HepG2 (cell line): ENCODE measurements around the gene AHSG. TPM values are rescaled to one million over a fixed set of nuclear protein-coding genes. Genes with fewer than 3 reads are reported as not detected.
A peak's percentile ranks its signal among the peaks of the same experiment; 100 is the strongest.

Experiments
- ATF2 ChIP-seq: sonication (generic); formaldehyde crosslinking; IDR thresholded peaks from 2 replicates; pipeline ENCODE4 v1.4.0; 2020; ENCODE audit warnings: missing genetic modification reagents
- ATF7 ChIP-seq, 2 experiments: fragments of 450-650 bp in 1 of 2; sonication (generic) in 1 of 2; formaldehyde crosslinking in 1 of 2; IDR thresholded peaks; 2 replicates each; pipeline versions ENCODE4 v1.4.0 to v1.6.1; 2016 to 2020; ENCODE audit warnings: antibody characterized with exemption in 1 of 2, mild to moderate bottlenecking in 1 of 2, missing genetic modification reagents in 1 of 2
- E2F5 ChIP-seq: sonication (generic); formaldehyde crosslinking; conservative IDR thresholded peaks from 2 replicates; pipeline ENCODE4 v1.4.0; 2020; ENCODE audit warnings: missing genetic modification reagents
- ELF1 ChIP-seq: sonication (generic); formaldehyde crosslinking; IDR thresholded peaks from 2 replicates; pipeline ENCODE4 v1.4.0; 2020; ENCODE audit warnings: missing genetic modification reagents
- EP300 ChIP-seq, 3 experiments: sonication (generic) in 1 of 3; formaldehyde crosslinking in 1 of 3; IDR thresholded peaks; 2 replicates each; pipeline versions ENCODE4 v1.5.1 to v1.6.1; 2011 to 2020; ENCODE audit warnings: low read depth in 2 of 3, low read length in 2 of 3, borderline replicate concordance in 1 of 3, improper control_type of control experiment in 1 of 3, mild to moderate bottlenecking in 1 of 3, missing genetic modification reagents in 1 of 3, moderate library complexity in 1 of 3
- FOXA1 ChIP-seq, 2 experiments: fragments of 450-650 bp in 1 of 2; sonication (generic) in 1 of 2; formaldehyde crosslinking in 1 of 2; IDR thresholded peaks; 2 replicates each; pipeline versions ENCODE4 v1.4.0 to v1.6.1; 2016 to 2020; ENCODE audit warnings: missing genetic modification reagents in 1 of 2
- FOXJ3 ChIP-seq: sonication (generic); formaldehyde crosslinking; IDR thresholded peaks from 2 replicates; pipeline ENCODE4 v1.4.0; 2020; ENCODE audit warnings: missing genetic modification reagents, mild to moderate bottlenecking, borderline replicate concordance
- HNRNPH1 ChIP-seq: fragments of 200-400 bp; formaldehyde crosslinking; optimal IDR thresholded peaks from 2 replicates; pipeline ENCODE3; 2017; ENCODE audit warnings: mild to moderate bottlenecking, low read depth, low read length
- HOXA7 ChIP-seq: sonication (generic); formaldehyde crosslinking; IDR thresholded peaks from 2 replicates; pipeline ENCODE4 v1.8.1; 2022; ENCODE audit warnings: mild to moderate bottlenecking, missing genetic modification reagents, moderate library complexity
- KLF6 ChIP-seq: IDR thresholded peaks from 2 replicates; pipeline ENCODE4 v1.8.0; 2016; ENCODE audit warnings: missing biosample characterization, missing genetic modification reagents
- LCORL ChIP-seq, 2 experiments: fragments of 450-650 bp in 1 of 2; sonication (generic) in 1 of 2; formaldehyde crosslinking in 1 of 2; IDR thresholded peaks; 2 replicates each; pipeline versions ENCODE4 v1.5.0 to v1.6.1; 2017 to 2020; ENCODE audit warnings: antibody characterized with exemption in 1 of 2, missing genetic modification reagents in 1 of 2
- MIER2 ChIP-seq: IDR thresholded peaks from 2 replicates; pipeline ENCODE4 v1.6.1; 2016; ENCODE audit warnings: missing biosample characterization, missing genetic modification reagents
- NR1H2 ChIP-seq: sonication (generic); formaldehyde crosslinking; IDR thresholded peaks from 2 replicates; pipeline ENCODE4 v1.8.1; 2022; ENCODE audit warnings: low read depth, missing genetic modification reagents, borderline replicate concordance
- PHF21A ChIP-seq: sonication (generic); formaldehyde crosslinking; IDR thresholded peaks from 2 replicates; pipeline ENCODE4 v1.5.0; 2020; ENCODE audit warnings: mild to moderate bottlenecking, missing genetic modification reagents
- RARA ChIP-seq: IDR thresholded peaks from 2 replicates; pipeline ENCODE4 v1.6.1; 2016; ENCODE audit warnings: missing genetic modification reagents, missing compliant biosample characterization
- SATB2 ChIP-seq: sonication (generic); formaldehyde crosslinking; IDR thresholded peaks from 2 replicates; pipeline ENCODE4 v1.5.0; 2020; ENCODE audit warnings: missing genetic modification reagents
- SIX4 ChIP-seq: sonication (generic); formaldehyde crosslinking; IDR thresholded peaks from 2 replicates; pipeline ENCODE4 v1.4.0; 2020; ENCODE audit warnings: missing genetic modification reagents
- U2AF1 ChIP-seq: fragments of 200-400 bp; formaldehyde crosslinking; optimal IDR thresholded peaks from 2 replicates; pipeline ENCODE3; 2017; ENCODE audit warnings: mild to moderate bottlenecking, low read depth, low read length
- ZNF30 ChIP-seq: sonication (generic); formaldehyde crosslinking; IDR thresholded peaks from 2 replicates; pipeline ENCODE4 v1.5.0; 2020; ENCODE audit warnings: mild to moderate bottlenecking, missing genetic modification reagents
- ZNF563 ChIP-seq: sonication (generic); formaldehyde crosslinking; IDR thresholded peaks from 2 replicates; pipeline ENCODE4 v1.8.0; 2022; ENCODE audit warnings: mild to moderate bottlenecking, moderate library complexity, missing genetic modification reagents
- ZNF616 ChIP-seq: sonication (generic); formaldehyde crosslinking; IDR thresholded peaks from 2 replicates; pipeline ENCODE4 v1.5.0; 2020; ENCODE audit warnings: low read depth, mild to moderate bottlenecking, missing genetic modification reagents
- ZNF619 ChIP-seq: sonication (generic); formaldehyde crosslinking; IDR thresholded peaks from 2 replicates; pipeline ENCODE4 v1.4.0; 2020; ENCODE audit warnings: mild to moderate bottlenecking, missing genetic modification reagents
- ZNF644 ChIP-seq: IDR thresholded peaks from 2 replicates; pipeline ENCODE4 v1.6.1; 2016; ENCODE audit warnings: low read depth
- ZNF780A ChIP-seq: sonication (generic); formaldehyde crosslinking; IDR thresholded peaks from 2 replicates; pipeline ENCODE4 v1.8.0; 2022; ENCODE audit warnings: mild to moderate bottlenecking, missing genetic modification reagents, moderate library complexity
- polyA plus RNA-seq, 8 experiments: library from polyadenylated mRNA; depleted of rRNA in 3 of 8; stranded (reverse) in 7 of 8; unstranded in 1 of 8; fragments of >200 nt; fragmentation: Illumina TruSeq in 4 of 8; extraction: Trizol in 4 of 8; gene quantifications; 2 replicates each; pipeline versions ENCODE4 v1.2.1 to v1.2.3, GENCODE V29; 2011 to 2016; ENCODE audit warnings: low read depth in 4 of 8, missing spikeins in 1 of 8, mixed read lengths in 1 of 8; ENCODE audit not compliant: insufficient read depth in 1 of 8
- total RNA-seq, 5 experiments: library from RNA; depleted of rRNA; stranded (reverse); fragments of >200 nt; fragmentation: Illumina TruSeq; extraction: Trizol; gene quantifications; 2 replicates each; pipeline ENCODE4 v1.2.3, GENCODE V29; 2016; ENCODE audit warnings: low read depth in 1 of 5

The AHSG gene
- total and polyA plus RNA-seq, 2 of the 13 experiments (the other 11 are each of a cell fraction or from before 2014, with no cell fraction given), result 2,043 to 19,152 TPM

GRCh38 chr3:186612721-186613636, at the start of gene AHSG (continued):
- 0 out of 2 replicates have a peak, but pooled peaks have one; percentile 32 for TF ChIP-seq ZNF619
- peak; percentile 91 for TF ChIP-seq SATB2 (CRISPR knock-in tag)
- no peak for TF ChIP-seq E2F5 (CRISPR knock-in tag)
- TF ChIP-seq FOXA1 (IDR thresholded peaks at IDR 0.05), result peak; percentile 76
- TF ChIP-seq FOXA1 (CRISPR knock-in tag; IDR thresholded peaks at IDR 0.05), result peak; percentile 94
- TF ChIP-seq U2AF1, result peak; percentile 57
- TF ChIP-seq ZNF644 (CRISPR knock-in tag), result peak; percentile 89
- TF ChIP-seq MIER2, result no peak
- no peak for TF ChIP-seq ZNF616
- TF ChIP-seq HOXA7 (CRISPR knock-in tag), result peak; percentile 34; the same call in 1 of the 2 replicates
- peak; percentile 42; the same call in 1 of the 2 replicates for TF ChIP-seq NR1H2 (CRISPR knock-in tag)
- no peak for TF ChIP-seq SIX4 (CRISPR knock-in tag)
- no peak for TF ChIP-seq ZNF30
- TF ChIP-seq HNRNPH1, result peak; percentile 97
- peak; percentile 90 for TF ChIP-seq RARA (CRISPR knock-in tag)
- peak; percentile 68 for TF ChIP-seq ELF1 (CRISPR knock-in tag)
- TF ChIP-seq ZNF563 (CRISPR knock-in tag), result no peak; the same call in 1 of the 2 replicates
- TF ChIP-seq FOXJ3 (CRISPR knock-in tag), result peak; percentile 97; the same call in 1 of the 2 replicates
- TF ChIP-seq ATF2 (CRISPR knock-in tag), result peak; percentile 89; the same call in 1 of the 2 replicates
- no peak; the same call in 1 of the 2 replicates for TF ChIP-seq ZNF780A (CRISPR knock-in tag)
- TF ChIP-seq KLF6 (CRISPR knock-in tag), result peak; percentile 65
- peak; percentile 83 for TF ChIP-seq LCORL (IDR thresholded peaks at IDR 0.05)
- TF ChIP-seq LCORL (CRISPR knock-in tag; IDR thresholded peaks at IDR 0.05), result peak; percentile 68; the same call in 1 of the 2 replicates
- TF ChIP-seq PHF21A (CRISPR knock-in tag), result peak; percentile 93
- peak; percentile 92 to 100 for TF ChIP-seq EP300 (IDR thresholded peaks at IDR 0.05; ENCODE audit: low read depth in 2 of 2, low read length in 2 of 2)
- TF ChIP-seq EP300 (CRISPR knock-in tag; IDR thresholded peaks at IDR 0.05; ENCODE audit: borderline replicate concordance), result peak; percentile 97
- peak; percentile 40; the same call in 1 of the 2 replicates for TF ChIP-seq ATF7 (IDR thresholded peaks at IDR 0.05)
- TF ChIP-seq ATF7 (CRISPR knock-in tag; IDR thresholded peaks at IDR 0.05), result peak; percentile 87
